ENCODE data around the gene FZD8. TPM values are rescaled to one million over a fixed set of nuclear protein-coding genes. Genes with fewer than 3 reads are reported as not detected.
A peak's percentile ranks its signal among the peaks of the same experiment; 100 is the strongest.

The FZD8 gene
- total RNA-seq, 1 experiment from 2014 or later: 13.7 TPM

- peak; percentile 50; the same call in 1 of the 2 replicates for TF ChIP-seq SP1 (CRISPR knock-in tag; conservative IDR thresholded peaks at IDR 0.05)
- TF ChIP-seq ELF4 (CRISPR knock-in tag; IDR thresholded peaks at IDR 0.05; ENCODE audit: low read depth): peak; percentile 69; the same call in 1 of the 2 replicates
- TF ChIP-seq, protein P1, sequence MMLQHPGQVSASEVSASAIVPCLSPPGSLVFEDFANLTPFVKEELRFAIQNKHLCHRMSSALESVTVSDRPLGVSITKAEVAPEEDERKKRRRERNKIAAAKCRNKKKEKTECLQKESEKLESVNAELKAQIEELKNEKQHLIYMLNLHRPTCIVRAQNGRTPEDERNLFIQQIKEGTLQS (CRISPR knock-in tag; conservative IDR thresholded peaks at IDR 0.05): peak; percentile 76; the same call in 1 of the 2 replicates
- peak; percentile 29; the same call in 1 of the 2 replicates for TF ChIP-seq ETV6 (CRISPR knock-in tag; IDR thresholded peaks at IDR 0.05)
- TF ChIP-seq NR2C2 (CRISPR knock-in tag; IDR thresholded peaks at IDR 0.05): peak; percentile 85
- peak; percentile 98 for TF ChIP-seq FOXP1 (CRISPR knock-in tag; IDR thresholded peaks at IDR 0.05; ENCODE audit: borderline replicate concordance)
- TF ChIP-seq JUN (CRISPR knock-in tag; IDR thresholded peaks at IDR 0.05): peak; percentile 92; the same call in 1 of the 2 replicates
- TF ChIP-seq, protein P2, sequence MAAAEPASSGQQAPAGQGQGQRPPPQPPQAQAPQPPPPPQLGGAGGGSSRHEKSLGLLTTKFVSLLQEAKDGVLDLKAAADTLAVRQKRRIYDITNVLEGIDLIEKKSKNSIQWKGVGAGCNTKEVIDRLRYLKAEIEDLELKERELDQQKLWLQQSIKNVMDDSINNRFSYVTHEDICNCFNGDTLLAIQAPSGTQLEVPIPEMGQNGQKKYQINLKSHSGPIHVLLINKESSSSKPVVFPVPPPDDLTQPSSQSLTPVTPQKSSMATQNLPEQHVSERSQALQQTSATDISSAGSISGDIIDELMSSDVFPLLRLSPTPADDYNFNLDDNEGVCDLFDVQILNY (CRISPR knock-in tag; IDR thresholded peaks at IDR 0.05): peak; percentile 91
- TF ChIP-seq RELA (CRISPR knock-in tag; IDR thresholded peaks at IDR 0.05; ENCODE audit: borderline replicate concordance): peak; percentile 93
- peak; percentile 49; the same call in 1 of the 2 replicates for TF ChIP-seq NFYB (CRISPR knock-in tag; conservative IDR thresholded peaks at IDR 0.05; ENCODE audit: low read depth)
- peak; percentile 88; the same call in 1 of the 2 replicates for TF ChIP-seq ZBTB43 (CRISPR knock-in tag; IDR thresholded peaks at IDR 0.05)
- TF ChIP-seq KAT7 (CRISPR knock-in tag; IDR thresholded peaks at IDR 0.05; ENCODE audit: borderline replicate concordance): 0 out of 2 replicates have a peak, but pooled peaks have one; percentile 58
- peak; percentile 96 for TF ChIP-seq TCF7 (CRISPR knock-in tag; IDR thresholded peaks at IDR 0.05; ENCODE audit: low read depth)
- TF ChIP-seq ERG (CRISPR knock-in tag; IDR thresholded peaks at IDR 0.05): no peak
- TF ChIP-seq ZNF416 (CRISPR knock-in tag; IDR thresholded peaks at IDR 0.05): no peak
- peak; percentile 84 for TF ChIP-seq MYBL2 (CRISPR knock-in tag; IDR thresholded peaks at IDR 0.05)
- TF ChIP-seq, protein P3, sequence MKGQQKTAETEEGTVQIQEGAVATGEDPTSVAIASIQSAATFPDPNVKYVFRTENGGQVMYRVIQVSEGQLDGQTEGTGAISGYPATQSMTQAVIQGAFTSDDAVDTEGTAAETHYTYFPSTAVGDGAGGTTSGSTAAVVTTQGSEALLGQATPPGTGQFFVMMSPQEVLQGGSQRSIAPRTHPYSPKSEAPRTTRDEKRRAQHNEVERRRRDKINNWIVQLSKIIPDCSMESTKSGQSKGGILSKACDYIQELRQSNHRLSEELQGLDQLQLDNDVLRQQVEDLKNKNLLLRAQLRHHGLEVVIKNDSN (CRISPR knock-in tag; IDR thresholded peaks at IDR 0.05): peak; percentile 71
- peak; percentile 96 for TF ChIP-seq TP53 (CRISPR knock-in tag; IDR thresholded peaks at IDR 0.05)
- 0 out of 2 replicates have a peak, but pooled peaks have one; percentile 33 for TF ChIP-seq SMAD4 (CRISPR knock-in tag; IDR thresholded peaks at IDR 0.05)
These were observed 983 bp downstream of the FZD8 start (continued) for GRCh38 chr10:35640951-35641675.

DNA sequence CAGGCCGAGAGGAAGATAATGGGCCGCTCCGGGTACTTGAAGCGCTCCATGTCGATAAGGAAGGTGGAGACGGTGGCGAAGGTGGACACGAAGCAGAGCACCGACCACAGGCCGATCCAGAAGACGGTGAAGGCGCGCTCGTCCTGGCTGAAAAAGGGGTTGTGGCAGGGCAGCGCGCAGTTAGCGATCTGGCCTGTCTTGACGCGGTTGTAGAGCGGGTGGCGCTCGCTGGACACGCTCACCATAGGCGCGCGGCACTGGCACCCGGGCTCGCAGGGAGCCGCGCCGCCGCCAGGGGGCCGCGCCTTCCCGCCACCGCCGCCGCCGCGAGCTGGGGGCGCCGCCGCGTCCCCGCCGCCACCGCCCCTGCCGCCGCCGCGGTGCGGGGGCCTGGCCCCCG is 1.6 kb downstream of the FZD8 start:
- H3K9me3 Mint-ChIP-seq: no peaks in the 10 kb centered on the region
- ATAC-seq: peak; percentile 23
- no peak overlapping the region for H3K27ac Mint-ChIP-seq
- CTCF ChIA-PET: interaction anchor here (0.7 to 1.6 kb wide), 8 partner anchors 46 to 1047 kb away, joined by 3 to 6 read pairs (median 3); no protein-coding TSS in a partner anchor
- peaks cover 38% of the 10 kb centered on the region for H3K27me3 Mint-ChIP-seq (ENCODE audit: low read depth)
- peak overlapping the region; percentile 73 for H3K4me3 Mint-ChIP-seq
- H3K4me1 Mint-ChIP-seq: peaks cover 45% of the 10 kb centered on the region
- POLR2A ChIA-PET: interaction anchor here (0.6 kb wide), 1 partner anchor 489 kb away, joined by 3 read pairs; no protein-coding TSS in a partner anchor
- peak; percentile 70 for DNase-seq (ENCODE audit: low spot score)
- no peaks in the 10 kb centered on the region for H3K36me3 Mint-ChIP-seq
- no peak for TF ChIP-seq GTF2I (CRISPR knock-in tag; conservative IDR thresholded peaks at IDR 0.05)
- no peak for TF ChIP-seq ETV6 (CRISPR knock-in tag; IDR thresholded peaks at IDR 0.05)
- peak; percentile 41; the same call in 1 of the 2 replicates for TF ChIP-seq ERG (CRISPR knock-in tag; IDR thresholded peaks at IDR 0.05)
- no peak for TF ChIP-seq ZMAT4 (CRISPR knock-in tag; IDR thresholded peaks at IDR 0.05)
- TF ChIP-seq, protein P4, sequence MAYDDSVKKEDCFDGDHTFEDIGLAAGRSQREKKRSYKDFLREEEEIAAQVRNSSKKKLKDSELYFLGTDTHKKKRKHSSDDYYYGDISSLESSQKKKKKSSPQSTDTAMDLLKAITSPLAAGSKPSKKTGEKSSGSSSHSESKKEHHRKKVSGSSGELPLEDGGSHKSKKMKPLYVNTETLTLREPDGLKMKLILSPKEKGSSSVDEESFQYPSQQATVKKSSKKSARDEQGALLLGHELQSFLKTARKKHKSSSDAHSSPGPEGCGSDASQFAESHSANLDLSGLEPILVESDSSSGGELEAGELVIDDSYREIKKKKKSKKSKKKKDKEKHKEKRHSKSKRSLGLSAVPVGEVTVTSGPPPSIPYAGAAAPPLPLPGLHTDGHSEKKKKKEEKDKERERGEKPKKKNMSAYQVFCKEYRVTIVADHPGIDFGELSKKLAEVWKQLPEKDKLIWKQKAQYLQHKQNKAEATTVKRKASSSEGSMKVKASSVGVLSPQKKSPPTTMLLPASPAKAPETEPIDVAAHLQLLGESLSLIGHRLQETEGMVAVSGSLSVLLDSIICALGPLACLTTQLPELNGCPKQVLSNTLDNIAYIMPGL (CRISPR knock-in tag; IDR thresholded peaks at IDR 0.05): no peak
- no peak for TF ChIP-seq MXD4 (CRISPR knock-in tag; IDR thresholded peaks at IDR 0.05; ENCODE audit: borderline replicate concordance)
- TF ChIP-seq ATF6 (CRISPR knock-in tag; IDR thresholded peaks at IDR 0.05): no peak

Measured in WTC11 (cell line).